Suppressor macrophage (primary cell): ENCODE measurements around the gene PTX4.
A peak's percentile ranks its signal among the peaks of the same experiment; 100 is the strongest.
"Not testable (repeated sequence)": the region's sequence is repeated elsewhere in the genome, so short reads cannot be mapped to it uniquely, and the experiment has no call there.

Experiments used
- DNase-seq, 4 experiments: peaks; one replicate each; pipeline ENCODE4 v3.0.0-alpha.2; 2020 to 2022

PTX4 gene

GRCh38 chr16:1481906-1482835, 6.6 kb downstream of the PTX4 start:
- DNase-seq: no peak

GRCh38 chr16:1478937-1479336, 9.8 kb downstream of the PTX4 start:
- DNase-seq: not testable (repeated sequence)

DNA sequence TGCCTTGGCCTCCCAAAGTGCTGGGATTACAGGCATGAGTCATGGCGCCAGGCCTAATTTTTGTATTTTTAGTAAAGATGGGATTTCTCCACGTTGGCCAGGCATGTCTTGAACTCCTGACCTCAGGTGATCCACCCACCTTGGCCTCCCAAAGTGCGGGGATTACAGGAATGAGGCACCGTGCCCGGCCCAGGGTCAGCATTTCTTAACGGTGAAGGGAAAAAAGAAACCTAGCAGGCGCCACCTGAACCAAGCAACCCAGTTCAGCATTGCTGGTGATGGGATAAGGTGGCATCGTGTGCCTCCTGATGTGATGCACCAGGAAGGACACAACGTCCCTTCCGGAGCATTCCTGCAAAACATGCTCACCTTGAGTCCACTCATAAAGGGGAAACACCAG, 11.7 kb downstream of the PTX4 start:
- DNase-seq: no peak

DNA sequence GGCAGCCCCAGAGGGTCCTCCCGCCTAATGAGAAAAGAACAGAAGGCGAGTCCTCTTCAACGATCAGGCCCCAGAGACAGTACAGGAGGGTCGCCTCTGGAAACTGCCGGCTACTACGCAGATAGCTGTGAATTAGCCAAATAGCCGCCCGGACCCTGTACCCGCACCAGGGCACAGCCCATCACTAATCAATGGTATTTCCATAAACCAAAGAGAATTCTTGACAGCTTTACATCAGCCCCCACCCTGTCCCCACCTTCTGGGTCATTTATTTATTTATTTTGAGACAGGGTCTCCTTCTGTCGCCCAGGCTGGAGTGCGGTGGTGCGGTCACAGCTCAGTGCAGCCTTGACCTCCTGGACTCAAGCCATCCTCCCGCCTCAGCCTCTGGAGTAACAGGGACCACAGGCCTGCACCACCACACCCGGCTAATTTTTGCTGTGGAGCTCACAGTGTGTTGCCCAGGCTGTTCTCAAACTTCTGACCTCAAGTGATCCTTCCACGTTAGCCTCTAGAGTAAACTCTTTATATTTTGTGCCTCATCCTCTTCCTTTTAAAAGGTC, 13.1 kb downstream of the PTX4 start:
- no peak for DNase-seq

DNA sequence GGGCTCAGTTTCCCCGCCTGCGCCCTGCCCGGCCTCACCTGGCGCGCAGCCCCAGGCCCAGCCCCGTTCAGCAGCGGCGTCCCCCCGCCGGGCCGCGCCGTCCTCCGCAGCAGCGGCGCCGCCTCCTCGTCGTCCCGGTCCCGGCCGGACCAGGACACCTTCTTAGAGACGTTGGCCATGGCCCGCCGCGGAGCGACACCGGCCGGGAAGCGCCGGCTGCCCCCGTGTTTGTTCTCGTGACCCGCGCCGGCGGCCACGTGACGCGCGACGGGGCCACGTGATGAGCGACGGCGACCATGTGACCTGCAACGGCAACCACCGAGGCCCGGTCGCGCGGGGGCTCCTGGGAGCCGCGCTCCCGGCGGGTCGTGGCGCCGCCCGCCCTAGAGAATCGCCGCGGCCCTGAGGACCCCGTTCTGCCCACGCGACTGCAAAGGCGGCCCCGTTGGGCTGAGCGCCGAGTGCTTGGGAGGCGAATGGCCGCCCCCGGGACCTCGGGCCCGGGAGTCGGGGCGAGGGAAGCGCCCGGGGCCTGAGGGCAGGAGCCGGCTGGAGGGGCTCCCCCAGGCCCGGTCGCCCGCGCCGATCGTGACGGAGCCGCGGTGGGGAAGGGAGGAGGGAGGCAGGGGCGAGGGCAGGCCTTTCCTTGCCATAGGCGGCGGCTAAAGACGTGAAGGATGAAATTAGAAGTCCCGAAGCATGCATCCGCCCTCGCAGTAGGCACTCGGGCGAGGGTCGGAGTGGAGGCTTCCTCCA, 13.8 kb downstream of the PTX4 start, which contains the start of gene CLCN7:
Gene CLCN7 (minus strand): TSS at position 233 of the 756 bp plus-strand sequence. CDS start 54 bp downstream, at position 179.
- DNase-seq: peak; percentile 92 to 97 (median 95)

DNA sequence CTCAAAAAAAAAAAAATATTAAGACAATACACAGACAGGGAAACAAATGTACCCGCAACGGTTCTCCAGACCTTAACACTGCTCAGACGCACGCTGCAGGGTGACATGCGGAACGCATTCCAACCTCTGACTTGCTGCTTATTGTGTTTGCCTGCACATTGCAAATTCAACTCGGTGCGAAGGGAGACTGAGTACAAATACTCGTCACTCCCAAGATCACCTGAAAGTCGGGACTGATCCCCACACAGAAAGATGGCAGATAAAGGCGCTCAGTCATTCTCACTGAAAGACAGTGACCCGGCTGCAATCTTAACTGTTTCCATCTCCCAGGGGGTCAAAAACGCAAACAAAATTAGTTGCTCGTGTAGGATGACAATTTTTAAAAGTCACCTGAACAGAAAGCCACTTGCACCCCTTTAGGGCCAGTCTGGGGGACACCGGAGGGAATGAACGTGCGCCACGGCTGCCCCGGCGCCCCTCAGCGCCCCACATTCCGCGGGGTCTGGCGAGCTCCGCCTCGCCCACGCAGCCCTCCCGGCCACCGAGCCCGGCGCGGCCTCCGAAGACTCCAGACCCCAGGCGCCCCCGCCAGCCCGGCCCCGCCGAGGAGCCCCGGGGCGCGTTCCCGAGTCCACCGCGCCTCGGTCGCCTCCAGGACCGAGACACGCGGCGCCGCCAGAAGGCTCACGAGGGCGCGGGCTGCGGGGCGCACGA, 14.5 kb downstream of the PTX4 start:
- DNase-seq: peak; percentile 13 to 64 (median 26)

GRCh38 chr16:1472974-1473373, 15.8 kb downstream of the PTX4 start:
- no peak for DNase-seq

DNA sequence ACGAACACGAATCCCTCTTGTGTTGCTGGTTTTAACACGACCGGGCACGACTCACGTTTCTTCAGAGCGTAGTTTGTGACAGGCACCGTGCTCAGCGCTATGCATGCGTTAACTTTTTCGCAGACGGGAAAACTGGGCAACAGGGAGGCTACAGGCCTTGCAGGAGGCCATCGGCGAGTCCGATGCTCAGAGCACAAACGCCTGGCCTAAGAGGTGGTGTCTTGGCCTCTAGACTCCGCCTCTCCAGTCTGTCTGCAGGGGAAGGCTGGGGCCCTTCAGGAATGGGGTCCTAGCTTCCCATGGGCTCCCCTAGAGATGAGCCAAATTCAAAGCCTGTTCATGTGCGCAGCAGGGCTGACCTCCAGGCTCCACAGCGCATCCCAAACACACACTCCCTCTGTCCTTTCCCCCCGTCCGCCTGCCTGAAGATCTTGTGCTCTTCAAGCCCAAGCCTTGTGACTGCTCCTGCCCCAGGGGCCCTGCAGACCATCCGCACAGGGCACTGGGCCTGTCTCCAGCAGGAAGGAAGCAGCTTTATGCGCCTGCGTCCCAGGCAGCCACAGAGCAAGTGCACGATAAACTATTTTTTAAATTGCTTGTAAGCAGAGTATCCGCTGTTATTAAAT, 17.1 kb downstream of the PTX4 start:
- DNase-seq: peak; percentile 50 to 78 (median 62)

- DNase-seq: peak; percentile 97 to 98 (median 98)
Measured at GRCh38 chr16:1470481-1471251, 18.1 kb downstream of the PTX4 start.

- DNase-seq: peak; percentile 82 to 93 (median 86)
Measured at GRCh38 chr16:1469693-1470201, 19.0 kb downstream of the PTX4 start.

- DNase-seq: not testable (repeated sequence)
Measured at GRCh38 chr16:1469141-1469540, 19.6 kb downstream of the PTX4 start.

- peak; percentile 50 to 81 (median 69) for DNase-seq
Measured at GRCh38 chr16:1468426-1468810, 20.3 kb downstream of the PTX4 start.

GRCh38 chr16:1466968-1467521, 21.7 kb downstream of the PTX4 start:
- DNase-seq: peak in 3 of 4 experiments; percentile 29 to 50 (median 33)

GRCh38 chr16:1466054-1466453, 22.7 kb downstream of the PTX4 start:
- DNase-seq: no peak

DNA sequence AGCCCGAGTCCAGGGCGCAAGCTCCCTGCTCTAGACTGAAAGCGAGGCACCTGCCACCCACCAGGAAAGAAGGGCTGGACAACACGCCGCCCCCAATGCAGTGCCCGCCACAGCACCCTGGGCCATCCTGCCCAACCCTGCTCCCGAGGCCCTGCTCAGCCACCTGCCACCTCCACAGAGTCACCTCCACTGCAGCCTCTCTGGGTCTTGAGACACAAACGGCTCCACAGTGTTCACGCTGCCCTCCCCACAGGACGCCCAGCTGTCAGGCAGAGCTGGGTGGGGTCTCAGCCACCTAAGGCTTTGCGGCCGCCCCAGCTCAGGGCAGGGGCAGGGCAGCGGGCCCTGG, 23.2 kb downstream of the PTX4 start:
- no peak for DNase-seq

- DNase-seq: no peak
Measured at GRCh38 chr16:1464894-1465566, 23.7 kb downstream of the PTX4 start.

GRCh38 chr16:1464196-1464893, 24.4 kb downstream of the PTX4 start:
- DNase-seq: no peak

- DNase-seq: no peak
Measured at GRCh38 chr16:1461146-1461545, 27.6 kb downstream of the PTX4 start.

DNA sequence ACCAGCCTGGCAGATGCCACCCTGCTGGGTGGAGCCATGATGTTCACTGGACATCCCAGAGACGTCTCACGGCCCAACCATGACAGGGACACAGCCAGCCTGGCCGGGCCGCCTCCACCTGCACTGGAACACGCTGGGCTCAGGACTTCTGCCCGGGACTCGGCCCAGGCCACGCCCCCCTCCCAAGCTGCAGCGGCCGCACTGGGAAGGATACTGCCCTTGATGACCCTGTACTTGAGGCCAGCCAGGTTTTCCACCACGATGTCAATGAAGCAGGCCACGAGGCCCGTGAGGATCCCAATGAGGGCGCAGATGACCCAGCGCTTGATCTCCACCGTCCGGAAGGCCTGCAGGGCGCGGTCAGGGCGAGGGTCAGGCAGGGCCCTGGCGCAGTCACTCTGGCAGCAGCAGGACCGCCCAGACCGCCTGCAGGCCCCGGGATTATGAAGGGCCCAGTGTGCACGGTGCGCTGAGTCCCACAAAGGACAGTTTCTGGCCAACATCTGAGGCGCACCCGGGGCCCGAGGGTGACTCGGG, 28.1 kb downstream of the PTX4 start:
- no peak for DNase-seq
